Right ventricle myocardium superior (tissue), 1 donor: Measurements from ENCODE around the gene FBXL20. TPM values are rescaled to one million over a fixed set of nuclear protein-coding genes. Genes with fewer than 3 reads are reported as not detected.
"Not testable (repeated sequence)": the region's sequence is repeated elsewhere in the genome, so short reads cannot be mapped to it uniquely, and the experiment has no call there.

Source experiments
- ATAC-seq: fragments of 200-7000 bp; cut with Tn5 transposase; one replicate; pipeline ENCODE4 v1.9.1; 2020; ENCODE audit warnings: mild to moderate bottlenecking; ENCODE audit not compliant: poor library complexity
- DNase-seq: peaks from one replicate; pipeline ENCODE4 v3.0.0-alpha.2; 2020
- intact Hi-C: fragments of 100-400 bp; cut with DNase I; formaldehyde crosslinking; loops from one replicate; pipeline ENCODE4 v1.11.2; 2022
- total RNA-seq: library from RNA; stranded (reverse); fragmentation: NEBNext Ultra II Directional; extraction: Animal tissue kit (Norgen Biotek cat#: 25700); gene quantifications from one replicate; pipeline ENCODE4 v1.2.1, GENCODE V29; 2021
- donor health status: DM: no; HTN: yes; CAD: no; lungs with severe emphysema.

Gene FBXL20
- total RNA-seq, 1 donor from 2014 or later: 12.1 TPM

DNA sequence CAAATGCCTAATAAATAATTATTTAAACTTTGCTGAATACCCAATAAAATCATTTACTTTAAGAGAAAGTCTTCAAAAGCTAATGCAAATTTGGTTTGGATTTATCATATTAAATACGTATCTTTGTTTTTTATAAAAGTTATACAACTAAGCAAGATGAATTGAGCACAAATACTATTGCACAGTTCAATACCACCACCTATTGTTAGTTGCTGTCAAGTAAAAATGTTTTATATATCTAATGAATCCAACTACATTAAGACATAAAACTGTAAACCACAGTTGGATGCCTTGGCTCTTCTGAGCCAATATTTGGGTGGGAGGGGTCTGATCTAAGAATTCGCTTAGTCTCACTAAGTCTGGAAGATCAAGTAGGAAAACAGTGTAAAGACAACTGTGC, 7.7 kb downstream of the FBXL20 start:
- DNase-seq (no peak), ATAC-seq (peak; percentile 43)
- intact Hi-C loops: no loop called here

- intact Hi-C loops: no loop called here
- DNase-seq: no peak
Measured at GRCh38 chr17:39391448-39391847, 10.0 kb downstream of the FBXL20 start.

DNA sequence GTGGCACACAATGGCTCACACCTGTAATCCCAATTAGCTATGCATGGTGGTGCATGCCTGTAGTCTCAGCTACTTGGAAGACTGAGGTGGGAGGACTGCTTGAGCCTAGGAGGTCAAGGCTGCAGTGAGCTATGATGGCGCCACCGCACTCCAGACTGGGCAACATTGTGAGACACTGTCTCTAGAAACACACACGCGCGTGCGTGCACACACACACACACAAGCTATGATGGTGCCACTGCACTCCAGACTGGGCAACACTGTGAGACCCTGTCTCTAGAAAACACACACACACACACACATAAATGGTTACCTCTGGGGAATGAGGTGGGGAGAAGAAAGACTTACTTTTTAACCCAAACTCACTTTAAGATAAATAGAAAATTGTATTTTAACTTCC, 16.4 kb downstream of the FBXL20 start:
- ATAC-seq (no peak), DNase-seq (no peak)
- intact Hi-C loops: no loop called here

More at GRCh38 chr17:39391448-39391847, 10.0 kb downstream of the FBXL20 start:
- no peak for ATAC-seq

DNA sequence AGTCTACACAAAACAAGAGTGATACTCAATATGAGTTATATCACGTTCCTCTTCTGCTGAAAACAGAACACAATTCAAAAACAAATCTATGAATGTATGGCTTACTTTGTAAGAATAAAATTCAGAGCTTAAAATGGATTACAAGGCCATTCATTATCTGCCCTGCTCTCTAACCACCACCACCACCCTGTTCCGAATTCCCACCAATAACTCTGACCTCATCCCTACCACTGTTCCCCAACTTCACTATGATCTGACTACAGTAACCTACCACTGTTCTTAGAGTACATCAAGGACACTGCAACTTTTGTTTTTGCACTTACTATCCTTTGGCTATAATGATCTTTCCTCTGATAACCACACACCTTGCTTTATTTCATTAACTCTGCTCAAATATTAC, 21.3 kb downstream of the FBXL20 start:
- DNase-seq (no peak), ATAC-seq (no peak)
- intact Hi-C loops: no loop called here

DNA sequence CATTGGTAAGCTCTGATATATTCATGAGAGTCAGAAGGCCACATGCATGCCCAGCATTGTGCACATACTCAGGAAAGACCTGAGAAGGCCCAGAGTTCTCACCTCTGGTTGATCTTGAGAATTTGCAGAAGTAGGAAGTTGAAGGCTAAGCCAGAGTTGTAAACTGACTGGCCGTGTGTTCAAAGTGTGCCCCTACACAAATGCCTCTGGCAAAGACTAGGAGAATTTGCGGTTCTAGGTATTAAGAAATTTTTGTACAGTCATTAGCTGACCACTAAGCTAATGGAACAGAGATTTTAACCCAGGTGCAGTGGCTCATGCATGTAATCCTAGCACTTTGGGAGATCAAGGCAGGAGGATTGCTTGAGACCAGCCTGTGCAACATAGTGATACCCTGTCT, 25.0 kb downstream of the FBXL20 start:
- DNase-seq (no peak), ATAC-seq (no peak)
- intact Hi-C loops: no loop called here

DNA sequence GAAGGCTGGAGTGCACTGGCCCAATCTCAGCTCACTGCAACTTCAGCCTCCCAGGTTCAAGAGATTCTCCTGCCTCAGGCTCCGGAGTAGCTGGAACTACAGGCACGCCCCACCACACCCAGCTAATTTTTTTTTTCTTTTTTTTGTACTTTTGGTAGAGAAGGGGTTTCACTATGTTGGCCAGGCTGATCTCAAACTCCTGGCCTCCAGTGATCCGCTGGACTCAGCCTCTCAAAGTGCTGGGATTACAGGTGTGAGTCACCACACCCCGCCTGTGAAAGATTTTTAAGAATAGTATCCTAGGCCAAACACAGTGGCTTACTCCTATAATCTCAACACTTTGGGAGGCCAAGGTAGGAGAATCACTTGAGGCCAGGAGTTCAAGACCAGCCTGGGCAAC, 33.6 kb downstream of the FBXL20 start:
- DNase-seq, intact Hi-C loops: not testable (repeated sequence)

GRCh38 chr17:39365872-39366271, 35.6 kb downstream of the FBXL20 start:
- ATAC-seq (peak; percentile 13), DNase-seq (no peak)
- intact Hi-C loops: no loop called here

More for the DNA sequence above, 33.6 kb downstream of the FBXL20 start:
- not testable (repeated sequence) for ATAC-seq

GRCh38 chr17:39365242-39365641, 36.2 kb downstream of the FBXL20 start:
- DNase-seq (no peak), ATAC-seq (peak; percentile 32)
- intact Hi-C loops: no loop called here

- intact Hi-C loops: no loop called here
- DNase-seq: no peak
- ATAC-seq: no peak
Measured at GRCh38 chr17:39364236-39365025, 37.0 kb downstream of the FBXL20 start.

DNA sequence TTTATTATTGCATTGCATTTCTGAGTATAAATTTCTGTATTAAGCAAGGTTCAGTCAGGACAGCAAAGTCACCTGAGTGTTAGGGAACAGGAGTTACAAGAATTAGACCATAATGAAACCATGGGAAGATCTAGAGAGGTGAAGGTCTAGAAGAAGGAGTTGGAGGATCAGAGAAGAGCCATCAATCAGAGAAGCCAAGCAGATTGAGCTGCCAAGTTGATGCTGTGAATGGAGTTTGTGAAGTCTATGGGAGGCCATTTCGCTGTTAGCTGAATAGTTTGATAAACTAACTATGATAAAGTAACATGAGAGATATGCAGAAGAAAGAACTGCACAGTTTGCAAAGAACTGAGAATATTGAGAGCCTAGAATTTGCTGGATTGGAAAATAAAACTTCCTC, 40.4 kb downstream of the FBXL20 start:
- DNase-seq: no peak
- intact Hi-C loops: no loop called here
- no peak for ATAC-seq

- DNase-seq (no peak), ATAC-seq (peak; percentile 76)
- intact Hi-C loops: no loop called here
Measured at GRCh38 chr17:39360537-39360936, 40.9 kb downstream of the FBXL20 start.

DNA sequence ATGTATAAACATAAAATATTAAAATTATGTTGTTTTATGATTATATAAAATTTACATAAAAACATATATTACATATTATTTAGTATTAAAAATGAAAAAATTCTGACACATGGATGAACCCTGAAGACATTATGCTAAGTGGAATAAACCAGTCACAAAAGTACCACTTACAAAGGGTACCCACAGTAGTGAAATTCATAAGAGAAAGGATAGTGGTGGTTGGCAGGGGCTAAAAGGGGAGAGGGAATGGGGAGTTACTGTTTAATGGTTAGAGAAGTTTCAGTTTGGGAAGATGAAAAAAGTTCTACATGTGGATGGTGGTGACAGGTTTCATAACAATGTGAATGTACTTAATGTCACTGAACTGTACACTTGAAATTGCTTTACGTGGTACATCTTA, 41.4 kb downstream of the FBXL20 start:
- DNase-seq (no peak), ATAC-seq (no peak)
- intact Hi-C loops: no loop called here

DNA sequence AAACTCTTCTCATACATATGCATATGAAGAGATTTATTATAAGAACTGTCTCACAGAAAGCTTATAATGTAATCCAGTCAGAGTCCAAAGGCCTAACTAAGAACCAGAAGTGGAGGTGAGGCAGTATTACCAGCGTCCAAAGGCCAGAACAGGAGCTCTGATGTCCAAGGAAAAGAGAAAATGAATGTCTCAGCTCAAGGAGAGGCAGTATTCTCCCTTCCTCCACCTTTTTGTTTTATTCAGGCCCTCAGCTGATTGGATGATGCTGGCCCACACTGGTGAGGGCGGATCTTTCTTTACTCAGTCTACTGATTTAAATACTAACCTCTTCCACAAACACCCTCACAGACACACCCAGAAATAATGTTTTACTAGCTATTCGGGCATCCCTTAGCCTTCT, 43.4 kb downstream of the FBXL20 start:
- no peak for ATAC-seq
- no peak for DNase-seq
- intact Hi-C loops: no loop called here

- intact Hi-C loops: no loop called here
- ATAC-seq: no peak
- DNase-seq: no peak
Measured at GRCh38 chr17:39357488-39357887, 43.9 kb downstream of the FBXL20 start.

DNA sequence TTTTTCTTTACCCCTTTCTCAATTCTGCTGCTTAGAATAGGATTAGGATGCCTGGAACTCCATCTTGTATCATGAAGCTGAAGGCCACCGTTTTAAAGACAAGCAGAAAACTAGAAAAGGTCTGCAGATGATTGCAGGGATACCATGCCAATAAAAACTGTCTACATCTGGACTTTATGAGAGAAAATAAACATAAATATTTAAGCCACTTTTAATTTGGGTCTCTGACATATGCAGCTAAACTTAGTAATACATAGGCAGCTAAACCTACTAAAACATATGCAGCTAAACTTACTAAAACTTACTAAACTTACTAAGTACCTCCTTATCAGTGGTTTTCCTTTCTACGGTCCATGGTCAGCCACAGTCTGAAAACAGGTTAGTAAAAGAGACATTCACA, 48.4 kb downstream of the FBXL20 start:
- intact Hi-C loops: no loop called here

GRCh38 chr17:39352511-39352910, 48.9 kb downstream of the FBXL20 start:
- ATAC-seq: peak; percentile 59
- DNase-seq: no peak
- intact Hi-C loops: no loop called here

More for the DNA sequence above, 48.4 kb downstream of the FBXL20 start:
- DNase-seq (no peak), ATAC-seq (no peak)

GRCh38 chr17:39351508-39351907, 49.9 kb downstream of the FBXL20 start:
- ATAC-seq (no peak), DNase-seq (no peak)
- intact Hi-C loops: no loop called here

DNA sequence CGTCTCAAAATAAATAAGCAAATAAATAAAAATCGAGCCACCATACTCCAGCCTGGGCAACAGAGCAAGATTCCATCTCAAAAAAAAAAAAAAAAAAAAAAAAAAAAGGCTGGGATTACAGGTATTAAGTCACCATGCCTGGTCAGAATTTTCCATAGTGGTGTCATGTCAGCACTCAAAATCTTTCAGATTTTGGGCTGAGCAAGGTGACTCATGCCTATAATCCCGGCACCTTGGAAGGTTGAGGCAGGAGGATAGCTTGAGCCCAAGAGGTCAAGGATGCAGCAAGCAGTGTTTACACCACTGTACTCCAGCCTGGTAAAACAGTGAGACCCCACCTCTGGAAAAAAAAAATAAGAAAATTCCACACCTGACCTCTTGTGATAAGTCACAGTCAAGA, 52.2 kb downstream of the FBXL20 start:
- intact Hi-C loops: no loop called here

GRCh38 chr17:39346863-39347262, 54.6 kb downstream of the FBXL20 start:
- ATAC-seq, intact Hi-C loops, DNase-seq: not testable (repeated sequence)

More for the DNA sequence above, 52.2 kb downstream of the FBXL20 start:
- DNase-seq (no peak), ATAC-seq (no peak)

DNA sequence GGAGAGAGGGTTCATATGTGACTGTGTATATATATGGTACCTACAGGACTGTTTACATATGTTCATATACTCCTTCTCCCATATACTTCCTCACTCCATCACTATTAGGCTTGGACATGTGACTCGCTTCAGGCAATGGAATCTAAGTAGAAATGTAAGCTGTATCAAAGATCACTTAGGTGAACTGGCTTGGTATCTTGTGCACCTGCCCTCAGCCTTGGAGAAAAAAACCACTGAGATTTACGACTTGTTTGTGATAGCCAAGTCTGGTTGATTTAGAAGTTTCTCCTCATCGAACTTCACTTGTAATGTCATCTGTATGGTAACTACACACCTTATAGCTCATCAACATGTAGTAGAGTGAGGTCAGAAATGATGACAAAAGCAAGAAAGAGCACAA, 59.9 kb downstream of the FBXL20 start:
- DNase-seq (no peak), ATAC-seq (no peak)
- intact Hi-C loops: no loop called here

GRCh38 chr17:39340731-39341130, 60.7 kb downstream of the FBXL20 start:
- intact Hi-C loops: no loop called here
- no peak for ATAC-seq

More at GRCh38 chr17:39340731-39341130, 60.7 kb downstream of the FBXL20 start:
- DNase-seq: no peak
